GM23248 (cell line): ENCODE data around the gene IL17RC. TPM values are rescaled to one million over a fixed set of nuclear protein-coding genes. Genes with fewer than 3 reads are reported as not detected.
A peak's percentile ranks its signal among the peaks of the same experiment; 100 is the strongest.
"Not testable (repeated sequence)": the region's sequence is repeated elsewhere in the genome, so short reads cannot be mapped to it uniquely, and the experiment has no call there.

Source experiments
- DNase-seq: peaks from one replicate; pipeline ENCODE4 v3.0.0-alpha.2; 2015
- H2AFZ ChIP-seq: fragments of 200-600 bp; sonication (generic); 2 replicates; pipeline ENCODE4 v1.6.1; 2016; ENCODE audit warnings: antibody characterized with exemption
- H3F3A ChIP-seq: fragments of 200-600 bp; sonication (generic); 2 replicates; pipeline ENCODE4 v1.6.1; 2016; ENCODE audit warnings: mild to moderate bottlenecking, antibody characterized with exemption, mixed run types; ENCODE audit not compliant: insufficient read depth
- H3K27ac ChIP-seq: fragments of 200-600 bp; sonication (generic); 2 replicates; pipeline ENCODE4 v1.5.1; 2016; ENCODE audit warnings: mild to moderate bottlenecking
- H3K27me3 ChIP-seq: fragments of 200-600 bp; sonication (generic); replicated peaks from 2 replicates; pipeline ENCODE4 v1.6.1; 2016; ENCODE audit warnings: mild to moderate bottlenecking; ENCODE audit not compliant: insufficient read depth
- H3K36me3 ChIP-seq: fragments of 200-600 bp; sonication (generic); 2 replicates; pipeline ENCODE4 v1.6.1; 2016; ENCODE audit warnings: low read depth, mild to moderate bottlenecking
- H3K4me1 ChIP-seq: fragments of 200-600 bp; sonication (generic); 2 replicates; pipeline ENCODE4 v1.6.1; 2016; ENCODE audit warnings: mild to moderate bottlenecking; ENCODE audit not compliant: insufficient read depth
- H3K4me2 ChIP-seq: fragments of 200-600 bp; sonication (generic); one replicate; pipeline ENCODE4 v1.6.1; 2016; ENCODE audit warnings: mild to moderate bottlenecking; ENCODE audit not compliant: unreplicated experiment
- H3K4me3 ChIP-seq: fragments of 200-600 bp; sonication (generic); 2 replicates; pipeline ENCODE4 v1.5.1; 2016; ENCODE audit warnings: mild to moderate bottlenecking
- H3K79me2 ChIP-seq: fragments of 200-600 bp; sonication (generic); 2 replicates; pipeline ENCODE4 v1.6.1; 2016; ENCODE audit warnings: mild to moderate bottlenecking; ENCODE audit not compliant: insufficient read depth
- H3K9ac ChIP-seq: fragments of 200-600 bp; sonication (generic); 2 replicates; pipeline ENCODE4 v1.6.1; 2016; ENCODE audit warnings: mild to moderate bottlenecking
- H3K9me2 ChIP-seq: fragments of 200-600 bp; sonication (generic); 2 replicates; pipeline ENCODE4 v1.6.1; 2016; ENCODE audit warnings: mixed run types, mild to moderate bottlenecking, moderate library complexity; ENCODE audit not compliant: insufficient read depth
- H3K9me3 ChIP-seq: fragments of 200-600 bp; sonication (generic); one replicate; pipeline ENCODE4 v1.6.1; 2017; ENCODE audit warnings: low read depth
- H4K20me1 ChIP-seq: fragments of 200-600 bp; sonication (generic); 2 replicates; pipeline ENCODE4 v1.6.0; 2016; ENCODE audit not compliant: insufficient read depth
- EZH2 ChIP-seq: fragments of 200-600 bp; sonication (generic); IDR thresholded peaks from 2 replicates; pipeline ENCODE4 v1.6.1; 2018; ENCODE audit warnings: antibody characterized with exemption, mild to moderate bottlenecking; ENCODE audit not compliant: insufficient read depth, poor library complexity, severe bottlenecking
- EZH2phosphoT487 ChIP-seq: fragments of 200-600 bp; sonication (generic); IDR thresholded peaks from 2 replicates; pipeline ENCODE4 v1.6.1; 2018; ENCODE audit warnings: antibody characterized with exemption, moderate library complexity, mild to moderate bottlenecking, low read depth; ENCODE audit not compliant: insufficient read depth
- WGBS, 2 experiments: methylation state at CpG; one replicate each; pipeline ENCODE4 v1.1.6; 2015 to 2017; ENCODE audit warnings: low lambda C conversion rate in 2 of 2, low coverage in 1 of 2; ENCODE audit errors: missing lambda C conversion rate in 2 of 2; 5-methylcytosine and 5-hydroxymethylcytosine counted together
- in situ Hi-C: fragments of 300-500 bp; cut with MboI; formaldehyde crosslinking; loops from 2 replicates; pipeline ENCODE4 v1.15.0; 2020
- polyA plus RNA-seq: library from polyadenylated mRNA; unstranded; fragments of >200 nt; fragmentation: Nextera tagmentation; extraction: Ambion mirVana; gene quantifications from 2 replicates; pipeline ENCODE4 v1.2.1, GENCODE V29; 2016
- total RNA-seq: library from RNA; depleted of rRNA; stranded (reverse); fragments of >200 nt; shearing (Covaris generic); gene quantifications from 2 replicates; pipeline ENCODE4 v1.2.3, GENCODE V29; 2014; rRNA removed

Gene IL17RC
- total RNA-seq: 41.8 and 49.4 TPM in 2 replicates
- polyA plus RNA-seq: 20.5 and 25.3 TPM in 2 replicates

- H2AFZ ChIP-seq: peak within 1 kb of the TSS; percentile 80
- no peaks in the 10 kb centered on the region for H4K20me1 ChIP-seq
- peaks cover 13% of the 10 kb centered on the region for H3K4me1 ChIP-seq
- peak within 1 kb of the TSS; percentile 84 for H3K27ac ChIP-seq
- H3K9me3 ChIP-seq: no peaks in the 10 kb centered on the region
- DNase-seq: peak; percentile 95
- peak within 1 kb of the TSS; percentile 87 for H3K4me2 ChIP-seq
- H3F3A ChIP-seq: peaks cover 6% of the 10 kb centered on the region; the same call in 1 of the 2 replicates
- in situ Hi-C loops: no loop called here
- peak within 1 kb of the TSS; percentile 81 for H3K9ac ChIP-seq
- H3K36me3 ChIP-seq: no peaks in the 10 kb centered on the region
- H3K9me2 ChIP-seq: no peaks in the 10 kb centered on the region
- H3K27me3 ChIP-seq: no peaks in the 10 kb centered on the region
- 5% methylated on average over 16 to 19 of the region's 19 CpGs for WGBS, 2 experiments
- no peak for TF ChIP-seq EZH2
- TF ChIP-seq EZH2phosphoT487: no peak
- H3K4me3 ChIP-seq: peak within 1 kb of the TSS; percentile 77
- H3K79me2 ChIP-seq: no peaks in the 10 kb centered on the region
Observed at GRCh38 chr3:9916734-9917680, at the start of gene IL17RC. Gene IL17RC (plus strand): TSS chr3:9917098. CDS start chr3:9917316, 218 bp downstream.

- 82 to 85% methylated on average over 12 of the region's 12 CpGs for WGBS, 2 experiments
- no peak overlapping the region for H3K9ac ChIP-seq
Observed at GRCh38 chr3:9867106-9867505, 49.8 kb upstream of the IL17RC start.

GRCh38 chr3:9869955-9870354, 46.9 kb upstream of the IL17RC start:
- WGBS, 2 experiments: 67% methylated on average over 5 of the region's 5 CpGs

More at GRCh38 chr3:9867106-9867505, 49.8 kb upstream of the IL17RC start:
- H3F3A ChIP-seq: no peaks in the 10 kb centered on the region
- DNase-seq: no peak
- H3K4me3 ChIP-seq: no peak overlapping the region
- H3K27ac ChIP-seq: no peak overlapping the region
- no peaks in the 10 kb centered on the region for H3K9me2 ChIP-seq
- peaks cover 4% of the 10 kb centered on the region; the same call in 1 of the 2 replicates for H3K4me1 ChIP-seq
- H2AFZ ChIP-seq: no peak overlapping the region
- H3K27me3 ChIP-seq: no peaks in the 10 kb centered on the region
- H3K4me2 ChIP-seq: no peak overlapping the region
- TF ChIP-seq EZH2phosphoT487 (no peak), EZH2 (no peak)
- no peaks in the 10 kb centered on the region for H3K79me2 ChIP-seq
- H3K36me3 ChIP-seq: no peaks in the 10 kb centered on the region
- no peaks in the 10 kb centered on the region for H4K20me1 ChIP-seq
- no peaks in the 10 kb centered on the region for H3K9me3 ChIP-seq
- in situ Hi-C loops: no loop called here

GRCh38 chr3:9870978-9871377, 45.9 kb upstream of the IL17RC start:
- Histone ChIP-seq H3K27me3 (no peaks in the 10 kb centered on the region), H3K4me3 (no peak overlapping the region), H3K79me2 (no peaks in the 10 kb centered on the region), H2AFZ (no peak overlapping the region), H3K9ac (no peak overlapping the region), H3K4me1 (peaks cover 4% of the 10 kb centered on the region; the same call in 1 of the 2 replicates), H3K27ac (no peak overlapping the region), H3F3A (no peaks in the 10 kb centered on the region), H3K4me2 (no peak overlapping the region), H3K9me2 (no peaks in the 10 kb centered on the region), H3K9me3 (no peaks in the 10 kb centered on the region), H4K20me1 (no peaks in the 10 kb centered on the region), H3K36me3 (no peaks in the 10 kb centered on the region)
- DNase-seq: peak; percentile 85
- in situ Hi-C loops: no loop called here
- no peak for TF ChIP-seq EZH2phosphoT487
- no peak for TF ChIP-seq EZH2
- WGBS, 2 experiments: 4 to 13% methylated on average over 1 of the region's 1 CpG

More at GRCh38 chr3:9869955-9870354, 46.9 kb upstream of the IL17RC start:
- H3K9ac ChIP-seq: no peak overlapping the region
- TF ChIP-seq EZH2phosphoT487 (no peak), EZH2 (no peak)
- H3K4me3 ChIP-seq: no peak overlapping the region
- no peak overlapping the region for H3K4me2 ChIP-seq
- no peaks in the 10 kb centered on the region for H3K9me3 ChIP-seq
- no peaks in the 10 kb centered on the region for H3K27me3 ChIP-seq
- in situ Hi-C loops: no loop called here
- peaks cover 4% of the 10 kb centered on the region; the same call in 1 of the 2 replicates for H3K4me1 ChIP-seq
- H3F3A ChIP-seq: no peaks in the 10 kb centered on the region
- H3K27ac ChIP-seq: no peak overlapping the region
- H3K36me3 ChIP-seq: no peaks in the 10 kb centered on the region
- no peak overlapping the region for H2AFZ ChIP-seq
- no peaks in the 10 kb centered on the region for H4K20me1 ChIP-seq
- H3K9me2 ChIP-seq: no peaks in the 10 kb centered on the region
- no peaks in the 10 kb centered on the region for H3K79me2 ChIP-seq
- DNase-seq: no peak

GRCh38 chr3:9872067-9872466, 44.8 kb upstream of the IL17RC start:
- H3K9me2 ChIP-seq, DNase-seq, H3K79me2 ChIP-seq, H3K27me3 ChIP-seq, H3F3A ChIP-seq, H4K20me1 ChIP-seq, H2AFZ ChIP-seq, H3K4me3 ChIP-seq, H3K9me3 ChIP-seq, H3K27ac ChIP-seq, H3K36me3 ChIP-seq, in situ Hi-C loops, H3K4me1 ChIP-seq, H3K9ac ChIP-seq, H3K4me2 ChIP-seq: not testable (repeated sequence)
- 85 to 86% methylated on average over 5 of the region's 5 CpGs for WGBS, 2 experiments
